Transverse colon (tissue), 4 donors: ENCODE measurements around the gene CCND2. TPM values are rescaled to one million over a fixed set of nuclear protein-coding genes. Genes with fewer than 3 reads are reported as not detected.

ENCODE experiments used
- DNase-seq: peaks from one replicate; pipeline ENCODE4 v3.0.0-alpha.2; 2019
- H3K27ac ChIP-seq, 4 donors: fragments of 200-600 bp; sonication (generic); 2 replicates each; pipeline ENCODE4 v1.5.1; 2016 to 2018; ENCODE audit warnings: inconsistent platforms in 4 of 4
- H3K27me3 ChIP-seq: fragments of 200-600 bp; sonication (generic); 2 replicates; pipeline ENCODE4 v1.5.1; 2017; ENCODE audit warnings: inconsistent platforms
- H3K36me3 ChIP-seq, 4 donors: fragments of 200-600 bp; sonication (generic); 2 replicates each; pipeline ENCODE4 v1.5.1; 2017 to 2019; ENCODE audit warnings: inconsistent platforms in 4 of 4
- H3K4me1 ChIP-seq, 4 donors: fragments of 200-600 bp; sonication (generic); 2 replicates each; pipeline ENCODE4 v1.5.1; 2017 to 2020; ENCODE audit warnings: inconsistent platforms in 4 of 4
- H3K4me3 ChIP-seq, 4 donors: fragments of 200-600 bp; sonication (generic); 1 replicate in 1 of 4; 2 replicates in 3 of 4; pipeline versions ENCODE4 v1.5.1 to v1.6.1; 2017 to 2019; ENCODE audit warnings: inconsistent platforms in 4 of 4
- H3K9me3 ChIP-seq, 2 donors: fragments of 200-600 bp; sonication (generic); 2 replicates each; pipeline ENCODE4 v1.5.1; 2017 to 2019; ENCODE audit warnings: inconsistent platforms in 2 of 2
- CTCF ChIP-seq, 5 experiments: fragments of 200-600 bp in 3 of 5; fragments of 450-650 bp in 2 of 5; sonication (generic) in 3 of 5; IDR thresholded peaks; 1 replicate in 2 of 5; 2 replicates in 3 of 5; pipeline ENCODE4 v1.5.1; 2016 to 2017; ENCODE audit warnings: antibody characterized with exemption in 5 of 5, inconsistent platforms in 3 of 5, mild to moderate bottlenecking in 2 of 5, moderate library complexity in 1 of 5
- EP300 ChIP-seq: sonication (generic); formaldehyde crosslinking; IDR thresholded peaks from one replicate; pipeline ENCODE4 v1.6.1; 2017; ENCODE audit warnings: antibody characterized with exemption, low read depth
- POLR2A ChIP-seq: fragments of 450-650 bp; IDR thresholded peaks from one replicate; pipeline ENCODE4 v1.6.1; 2016; ENCODE audit warnings: antibody characterized with exemption, mild to moderate bottlenecking, moderate library complexity
- POLR2AphosphoS5 ChIP-seq, 3 donors: sonication (generic); formaldehyde crosslinking; IDR thresholded peaks; one replicate each; pipeline ENCODE4 v1.6.1; 2016; ENCODE audit warnings: antibody characterized with exemption in 3 of 3
- WGBS, 2 donors: methylation state at CpG; one replicate each; pipeline ENCODE4 v1.1.5; 2018; ENCODE audit warnings: low coverage in 1 of 2; 5-methylcytosine and 5-hydroxymethylcytosine counted together
- in situ Hi-C, 4 donors: fragments of 200-750 bp; cut with MboI; loops; one replicate each; pipeline versions ENCODE4 v1.15.0 to v1.15.1; 2017; ENCODE audit warnings: low sequenced_read_pairs in 3 of 4, low pct_ligation_motif_present in 1 of 4, low pct_unique_long_range_greater_than_20kb in 1 of 4
- intact Hi-C: fragments of 100-400 bp; cut with DNase I; formaldehyde crosslinking; loops from one replicate; pipeline ENCODE4 v1.15.1; 2023; ENCODE audit warnings: low total_unique reads
- total RNA-seq, 4 donors: library from RNA; depleted of rRNA; stranded (reverse); fragments of >200 nt; gene quantifications; one replicate each; pipeline ENCODE4 v1.1.0, GENCODE V29; 2016

CCND2 gene
- total RNA-seq: 100 to 1,000 TPM in 1 of 4 donors, 10 to 100 TPM in 3; 32.9 to 132 (median 58.8) TPM

GRCh38 chr12:4273652-4274395 is at the start of gene CCND2:
Gene CCND2 (plus strand): TSS chr12:4273762. CDS start chr12:4274041, 279 bp downstream.
- no peaks in the 10 kb centered on the region for H3K9me3 ChIP-seq
- in situ Hi-C loops (loop anchor here in 2 of 4 donors (10.0 kb wide), 4 partner anchors 159 to 399 kb away; partner anchors contain the start of gene PARP11 (in 1 of the 2)), intact Hi-C loops (loop anchor here (10.0 kb wide), 1 partner anchor 279 kb away; no protein-coding TSS in a partner anchor)
- H3K4me1 ChIP-seq: peaks cover 12 to 68% (median 64%) of the 10 kb centered on the region in 4 donors
- H3K4me3 ChIP-seq: peak within 1 kb of the TSS; percentile 61 to 83 (median 76)
- peak within 1 kb of the TSS; percentile 92 to 97 (median 95) for H3K27ac ChIP-seq
- 0 to 1% methylated on average over 1 to 34 of the region's 52 CpGs for WGBS, 2 donors
- H3K27me3 ChIP-seq: no peaks in the 10 kb centered on the region
- peak; percentile 93 for DNase-seq
- no peaks in the 10 kb centered on the region for H3K36me3 ChIP-seq
- TF ChIP-seq CTCF (IDR thresholded peaks at IDR 0.05) (peak in 1 of 5 experiments; percentile 17), POLR2A (peak; percentile 98), POLR2AphosphoS5 (IDR thresholded peaks at IDR 0.05) (peak; percentile 99 to 100 (median 99)), EP300 (no peak)

GRCh38 chr12:4224206-4224889 is 49.2 kb upstream of the CCND2 start:
- H3K36me3 ChIP-seq: no peaks in the 10 kb centered on the region
- DNase-seq: no peak
- H3K4me1 ChIP-seq: no peaks in the 10 kb centered on the region
- H3K4me3 ChIP-seq: no peak overlapping the region
- H3K27ac ChIP-seq: no peak overlapping the region
- 20 to 73% methylated on average over 1 to 15 of the region's 15 CpGs for WGBS, 2 donors
- in situ Hi-C loops (no loop called here), intact Hi-C loops (no loop called here)
- H3K9me3 ChIP-seq: peaks cover 0 to 7% of the 10 kb centered on the region in 2 donors
- TF ChIP-seq POLR2AphosphoS5 (IDR thresholded peaks at IDR 0.05): no peak
- TF ChIP-seq EP300: no peak
- no peak for TF ChIP-seq POLR2A
- TF ChIP-seq CTCF (IDR thresholded peaks at IDR 0.05): no peak
- no peaks in the 10 kb centered on the region for H3K27me3 ChIP-seq

GRCh38 chr12:4225571-4225970 is 48.0 kb upstream of the CCND2 start:
- no peak for DNase-seq
- peaks cover 3% of the 10 kb centered on the region for H3K27me3 ChIP-seq
- intact Hi-C loops: no loop called here
- H3K4me1 ChIP-seq: no peaks in the 10 kb centered on the region
- in situ Hi-C loops: no loop called here
- peaks cover 0 to 7% of the 10 kb centered on the region in 2 donors for H3K9me3 ChIP-seq
- TF ChIP-seq POLR2A (no peak), POLR2AphosphoS5 (IDR thresholded peaks at IDR 0.05) (no peak), EP300 (no peak), CTCF (IDR thresholded peaks at IDR 0.05) (no peak)
- H3K27ac ChIP-seq: no peak overlapping the region
- no peaks in the 10 kb centered on the region for H3K36me3 ChIP-seq
- no peak overlapping the region for H3K4me3 ChIP-seq
- 90 to 93% methylated on average over 2 to 3 of the region's 3 CpGs for WGBS, 2 donors

- intact Hi-C loops: no loop called here
These were observed 46.5 kb upstream of the CCND2 start for GRCh38 chr12:4227046-4227445.

More at GRCh38 chr12:4227046-4227445, 46.5 kb upstream of the CCND2 start:
- Histone ChIP-seq H3K4me1 (no peaks in the 10 kb centered on the region), H3K4me3 (no peak overlapping the region), H3K36me3 (no peaks in the 10 kb centered on the region), H3K9me3 (peaks cover 0 to 7% of the 10 kb centered on the region in 2 donors), H3K27me3 (peaks cover 3% of the 10 kb centered on the region), H3K27ac (no peak overlapping the region)
- DNase-seq: no peak
- TF ChIP-seq EP300: no peak
- no peak for TF ChIP-seq POLR2A
- no peak for TF ChIP-seq CTCF (IDR thresholded peaks at IDR 0.05)
- TF ChIP-seq POLR2AphosphoS5 (IDR thresholded peaks at IDR 0.05): no peak
- in situ Hi-C loops: no loop called here
- WGBS, 2 donors: 91 to 100% methylated on average over 5 of the region's 5 CpGs
